ENCODE data around the gene OR14C36. TPM values are rescaled to one million over a fixed set of nuclear protein-coding genes. Genes with fewer than 3 reads are reported as not detected.

The OR14C36 gene
- total RNA-seq, 1 donor from 2014 or later, result not detected

DNA sequence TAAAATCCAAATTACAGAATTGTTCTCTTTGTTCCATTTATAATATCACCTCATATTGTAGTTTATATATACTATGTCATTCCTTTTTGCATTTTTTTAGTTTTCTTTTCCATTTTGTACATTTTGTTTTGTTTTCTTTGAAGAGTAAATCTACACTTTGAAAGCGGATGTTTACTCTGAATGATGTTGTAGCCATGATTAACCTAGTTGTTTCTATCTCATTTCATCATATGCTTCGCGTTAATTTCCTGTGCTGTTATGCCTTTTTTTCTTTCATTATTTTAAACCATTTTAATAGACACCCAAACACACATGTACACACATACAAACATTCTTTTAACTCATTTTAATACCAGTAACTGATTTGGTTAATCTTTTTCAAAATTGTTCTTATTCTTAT, 32.3 kb downstream of the OR14C36 start:
- DNase-seq (ENCODE audit: low read depth), result no peak
- no peak overlapping the region for H3K4me3 ChIP-seq (ENCODE audit: low read depth, low read length)

DNA sequence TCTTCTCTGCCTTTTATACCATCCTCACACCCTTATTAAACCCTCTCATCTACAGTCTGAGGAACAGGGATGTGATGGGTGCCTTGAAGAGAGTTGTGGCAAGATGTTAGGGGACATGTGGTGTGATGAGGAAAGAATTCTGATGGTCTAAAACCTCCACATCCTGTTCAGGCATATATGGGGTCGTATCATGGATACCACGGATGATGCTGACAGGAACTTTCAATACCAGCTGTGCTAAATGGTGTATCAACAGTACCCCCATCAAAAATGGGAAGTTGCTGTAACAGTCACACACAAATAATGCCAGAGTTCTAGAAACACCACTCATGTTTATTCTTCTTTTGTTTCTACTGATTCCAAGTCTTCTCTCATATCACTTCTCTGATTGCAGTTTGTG, 39.9 kb downstream of the OR14C36 start:
- TF ChIP-seq, protein P1, sequence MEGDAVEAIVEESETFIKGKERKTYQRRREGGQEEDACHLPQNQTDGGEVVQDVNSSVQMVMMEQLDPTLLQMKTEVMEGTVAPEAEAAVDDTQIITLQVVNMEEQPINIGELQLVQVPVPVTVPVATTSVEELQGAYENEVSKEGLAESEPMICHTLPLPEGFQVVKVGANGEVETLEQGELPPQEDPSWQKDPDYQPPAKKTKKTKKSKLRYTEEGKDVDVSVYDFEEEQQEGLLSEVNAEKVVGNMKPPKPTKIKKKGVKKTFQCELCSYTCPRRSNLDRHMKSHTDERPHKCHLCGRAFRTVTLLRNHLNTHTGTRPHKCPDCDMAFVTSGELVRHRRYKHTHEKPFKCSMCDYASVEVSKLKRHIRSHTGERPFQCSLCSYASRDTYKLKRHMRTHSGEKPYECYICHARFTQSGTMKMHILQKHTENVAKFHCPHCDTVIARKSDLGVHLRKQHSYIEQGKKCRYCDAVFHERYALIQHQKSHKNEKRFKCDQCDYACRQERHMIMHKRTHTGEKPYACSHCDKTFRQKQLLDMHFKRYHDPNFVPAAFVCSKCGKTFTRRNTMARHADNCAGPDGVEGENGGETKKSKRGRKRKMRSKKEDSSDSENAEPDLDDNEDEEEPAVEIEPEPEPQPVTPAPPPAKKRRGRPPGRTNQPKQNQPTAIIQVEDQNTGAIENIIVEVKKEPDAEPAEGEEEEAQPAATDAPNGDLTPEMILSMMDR (conservative IDR thresholded peaks at IDR 0.05; ENCODE audit: low read depth, low read length), result no peak
- no peak overlapping the region for H3K4me3 ChIP-seq (ENCODE audit: low read depth, low read length)
- no peak for DNase-seq (ENCODE audit: low read depth)

More for the DNA sequence above, 32.3 kb downstream of the OR14C36 start:
- TF ChIP-seq, protein P1 (conservative IDR thresholded peaks at IDR 0.05; ENCODE audit: low read depth, low read length), result no peak

DNA sequence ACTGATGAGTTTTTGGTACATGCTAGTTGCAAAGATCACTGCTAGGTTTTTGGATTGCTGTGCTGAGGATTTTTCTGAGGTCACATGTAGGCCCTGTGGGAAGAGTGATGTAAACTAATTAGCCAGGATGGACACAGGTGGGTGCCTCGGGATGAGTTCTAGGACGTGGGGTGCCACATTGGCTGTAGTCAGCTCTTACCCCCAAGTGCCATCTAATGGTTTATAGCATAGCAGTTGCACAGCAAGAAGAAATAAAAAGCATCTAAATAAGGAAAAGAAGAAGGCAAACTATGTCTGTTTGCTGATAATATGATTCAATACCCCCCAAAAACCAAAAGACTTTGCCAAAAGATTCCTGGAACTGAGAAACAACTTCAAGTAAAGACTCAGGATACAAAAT, 44.5 kb downstream of the OR14C36 start:
- TF ChIP-seq, protein P1 (conservative IDR thresholded peaks at IDR 0.05; ENCODE audit: low read depth, low read length), result no peak

More for the DNA sequence above, 44.5 kb downstream of the OR14C36 start:
- no peak overlapping the region for H3K4me3 ChIP-seq (ENCODE audit: low read depth, low read length)
- no peak for DNase-seq (ENCODE audit: low read depth)

Other genes with a start within 250 kb of the OR14C36 start
- not detected in 2 replicates for gene OR2M5, start 203.6 kb upstream of the OR14C36 start, total RNA-seq
- not detected in 2 replicates for gene OR2M2, start 174.0 kb upstream of the OR14C36 start, total RNA-seq
- gene OR2M3, start 151.5 kb upstream of the OR14C36 start, total RNA-seq, result not detected in 2 replicates
- gene OR2M4, start 117.4 kb upstream of the OR14C36 start, total RNA-seq, result not detected in 2 replicates
- not detected in 2 replicates for gene OR2T33, start 70.8 kb upstream of the OR14C36 start, total RNA-seq
- gene OR2T12, start 45.4 kb upstream of the OR14C36 start, total RNA-seq, result not detected in 2 replicates
- gene OR2M7, start 24.2 kb upstream of the OR14C36 start, total RNA-seq, result not detected in 2 replicates
- gene OR2T4, start 12.9 kb downstream of the OR14C36 start, total RNA-seq, result not detected in 2 replicates
- not detected in 2 replicates for gene OR2T6, start 27.0 kb downstream of the OR14C36 start, total RNA-seq
- gene OR2T1, start 54.3 kb downstream of the OR14C36 start, total RNA-seq, result not detected in 2 replicates
- gene OR2T2, start 96.9 kb downstream of the OR14C36 start, total RNA-seq, result not detected in 2 replicates
- gene OR2T3, start 124.6 kb downstream of the OR14C36 start, total RNA-seq, result not detected in 2 replicates
- not detected in 2 replicates for gene OR2T5, start 139.8 kb downstream of the OR14C36 start, total RNA-seq
- not detected in 2 replicates for gene OR2G6, start 159.3 kb downstream of the OR14C36 start, total RNA-seq
- gene OR2T29, start 214.0 kb downstream of the OR14C36 start, total RNA-seq, result not detected in 2 replicates
- not detected in 2 replicates for gene OR2T34, start 226.0 kb downstream of the OR14C36 start, total RNA-seq
- not detected in 2 replicates for gene OR2T10, start 248.9 kb downstream of the OR14C36 start, total RNA-seq